Gastrocnemius medialis (tissue), 4 donors: ENCODE data around the gene PIGX. TPM values are rescaled to one million over a fixed set of nuclear protein-coding genes. Genes with fewer than 3 reads are reported as not detected.

Experiments
- ATAC-seq, 2 donors: fragments of 150-250 bp; one replicate each; pipeline ENCODE4 v1.9.1; 2016
- DNase-seq, 2 donors: peaks; one replicate each; pipeline ENCODE4 v3.0.0-alpha.2; 2019
- H3K27ac ChIP-seq, 4 donors: fragments of 200-600 bp; sonication (generic); 1 replicate in 1 of 4; 2 replicates in 3 of 4; pipeline ENCODE4 v1.5.1; 2016 to 2018; ENCODE audit warnings: mild to moderate bottlenecking in 2 of 4, moderate library complexity in 1 of 4
- H3K27me3 ChIP-seq, 3 donors: fragments of 200-600 bp; sonication (generic) in 2 of 3; 1 replicate in 1 of 3; 2 replicates in 2 of 3; pipeline versions ENCODE4 v1.5.1 to v1.6.0; 2016 to 2019; ENCODE audit warnings: mild to moderate bottlenecking in 1 of 3, moderate library complexity in 1 of 3
- H3K36me3 ChIP-seq, 2 donors: fragments of 200-600 bp; sonication (generic) in 1 of 2; one replicate each; pipeline ENCODE4 v1.5.1; 2017 to 2018
- H3K4me1 ChIP-seq, 2 donors: fragments of 200-600 bp; sonication (generic) in 1 of 2; one replicate each; pipeline ENCODE4 v1.5.1; 2016 to 2017; ENCODE audit warnings: mild to moderate bottlenecking in 2 of 2
- H3K4me3 ChIP-seq, 4 donors: fragments of 200-600 bp; sonication (generic) in 3 of 4; 1 replicate in 1 of 4; 2 replicates in 3 of 4; pipeline ENCODE4 v1.5.1; 2016 to 2019; ENCODE audit warnings: mild to moderate bottlenecking in 2 of 4
- H3K9me3 ChIP-seq, 3 donors: fragments of 200-600 bp; sonication (generic) in 2 of 3; 1 replicate in 1 of 3; 2 replicates in 2 of 3; pipeline ENCODE4 v1.5.1; 2016 to 2019
- CTCF ChIP-seq, 5 experiments: fragments of 450-650 bp in 3 of 5; fragments of 200-600 bp in 2 of 5; sonication (generic) in 2 of 5; IDR thresholded peaks in 4 of 5; conservative IDR thresholded peaks in 1 of 5; 1 replicate in 4 of 5; 2 replicates in 1 of 5; pipeline ENCODE4 v1.5.1; 2016 to 2019; ENCODE audit warnings: antibody characterized with exemption in 5 of 5, mild to moderate bottlenecking in 3 of 5, moderate library complexity in 3 of 5
- POLR2A ChIP-seq, 2 donors: fragments of 450-650 bp; IDR thresholded peaks; one replicate each; pipeline ENCODE4 v1.6.1; 2017; ENCODE audit warnings: antibody characterized with exemption in 2 of 2, mild to moderate bottlenecking in 2 of 2, moderate library complexity in 2 of 2
- in situ Hi-C, 4 donors: fragments of 200-750 bp; cut with MboI; loops; one replicate each; pipeline versions ENCODE4 v1.15.0 to v1.8.0; 2017; ENCODE audit warnings: low sequenced_read_pairs in 4 of 4
- intact Hi-C: fragments of 100-400 bp; cut with DNase I; formaldehyde crosslinking; loops from one replicate; pipeline ENCODE4 v1.15.1; 2023; ENCODE audit warnings: low total_unique reads
- total RNA-seq, 4 donors: library from RNA; depleted of rRNA; stranded (reverse); fragments of >200 nt; gene quantifications; one replicate each; pipeline versions ENCODE4 v1.1.0 to v1.2.3, GENCODE V29; 2016

PIGX gene
- total RNA-seq, 4 donors from 2014 or later: 13.2 to 35.1 (median 28.8) TPM

GRCh38 chr3:196726788-196727675, 14.9 kb downstream of the PIGX start:
- Histone ChIP-seq H3K27me3 (no peaks in the 10 kb centered on the region), H3K4me3 (no peak overlapping the region), H3K27ac (no peak overlapping the region), H3K36me3 (peaks cover 0 to 30% of the 10 kb centered on the region in 2 donors), H3K4me1 (no peaks in the 10 kb centered on the region), H3K9me3 (no peaks in the 10 kb centered on the region)
- TF ChIP-seq CTCF (IDR thresholded peaks at IDR 0.05 in 4 of 5, conservative IDR thresholded peaks at IDR 0.05 in 1 of 5) (no peak), POLR2A (IDR thresholded peaks at IDR 0.05) (no peak)
- ATAC-seq (no peak), DNase-seq (no peak)
- intact Hi-C loops: no loop called here
- in situ Hi-C loops: no loop called here

- in situ Hi-C loops: loop anchor here in 1 of 4 donors (10.0 kb wide), 1 partner anchor 209 kb away; the partner anchor contains the start of gene NCBP2
- no peaks in the 10 kb centered on the region for H3K36me3 ChIP-seq
- no peak for TF ChIP-seq POLR2A (IDR thresholded peaks at IDR 0.05)
- TF ChIP-seq CTCF (IDR thresholded peaks at IDR 0.05 in 4 of 5, conservative IDR thresholded peaks at IDR 0.05 in 1 of 5): no peak
- intact Hi-C loops: no loop called here
- no peak overlapping the region for H3K27ac ChIP-seq
- H3K27me3 ChIP-seq: no peaks in the 10 kb centered on the region
- DNase-seq: no peak
- no peak for ATAC-seq
- H3K4me1 ChIP-seq: peaks cover 0 to 5% of the 10 kb centered on the region in 2 donors
- H3K4me3 ChIP-seq: no peak overlapping the region
- H3K9me3 ChIP-seq: no peaks in the 10 kb centered on the region
Observed at GRCh38 chr3:196735751-196736150, 23.6 kb downstream of the PIGX start.

- peaks cover 10 to 15% of the 10 kb centered on the region in 2 donors for H3K4me1 ChIP-seq
- no peak for DNase-seq
- ATAC-seq: no peak
- H3K4me3 ChIP-seq: no peak overlapping the region
- no peaks in the 10 kb centered on the region for H3K27me3 ChIP-seq
- intact Hi-C loops: no loop called here
- H3K36me3 ChIP-seq: no peaks in the 10 kb centered on the region
- no peak overlapping the region for H3K27ac ChIP-seq
- TF ChIP-seq POLR2A (IDR thresholded peaks at IDR 0.05) (no peak), CTCF (IDR thresholded peaks at IDR 0.05 in 4 of 5, conservative IDR thresholded peaks at IDR 0.05 in 1 of 5) (no peak)
- in situ Hi-C loops: loop anchor here in 1 of 4 donors (10.0 kb wide), 1 partner anchor 208 kb away; the partner anchor contains the start of gene NCBP2
- no peaks in the 10 kb centered on the region for H3K9me3 ChIP-seq
Observed at GRCh38 chr3:196736670-196737374, 24.6 kb downstream of the PIGX start.

GRCh38 chr3:196737655-196738054, 25.5 kb downstream of the PIGX start:
- intact Hi-C loops: no loop called here
- Histone ChIP-seq H3K27ac (no peak overlapping the region), H3K36me3 (no peaks in the 10 kb centered on the region), H3K4me1 (peaks cover 14 to 20% of the 10 kb centered on the region in 2 donors), H3K9me3 (no peaks in the 10 kb centered on the region), H3K4me3 (no peak overlapping the region), H3K27me3 (no peaks in the 10 kb centered on the region)
- DNase-seq: no peak
- no peak for ATAC-seq
- in situ Hi-C loops: loop anchor here in 1 of 4 donors (10.0 kb wide), 1 partner anchor 207 kb away; the partner anchor contains the start of gene NCBP2
- TF ChIP-seq POLR2A (IDR thresholded peaks at IDR 0.05) (no peak), CTCF (IDR thresholded peaks at IDR 0.05 in 4 of 5, conservative IDR thresholded peaks at IDR 0.05 in 1 of 5) (no peak)
